A673 (cell line): ENCODE data around the gene BAIAP2. TPM values are rescaled to one million over a fixed set of nuclear protein-coding genes. Genes with fewer than 3 reads are reported as not detected.

Experiments
- BruUV-seq: library from RNA; stranded (reverse); fragments of 400-500 nt; replicated peaks from 2 replicates; lab custom pipeline; 2021; lab: Mats Ljungman, UMichigan
- CTCF ChIA-PET: fragments of 300-600 bp; sonication (Branson Sonifier 250); formaldehyde crosslinking; loops from one replicate; lab custom pipeline; 2022; ENCODE audit warnings: antibody characterized with exemption; lab: Charles Lee
- POLR2A ChIA-PET: fragments of 300-600 bp; sonication (Branson Sonifier 250); formaldehyde crosslinking; loops from one replicate; lab custom pipeline; 2022; ENCODE audit warnings: antibody characterized with exemption; ENCODE audit not compliant: low non-redundant PET; lab: Charles Lee
- DNase-seq: peaks from one replicate; pipeline ENCODE4 v3.0.0-alpha.2; 2015; ENCODE audit warnings: low spot score
- H3K27ac ChIP-seq: fragments of 200-600 bp; sonication (generic); 2 replicates; pipeline ENCODE4 v1.5.1; 2016; ENCODE audit warnings: mixed run types, low read depth, mild to moderate bottlenecking, mixed read lengths, antibody characterized with exemption, low read length; ENCODE audit not compliant: poor library complexity, severe bottlenecking
- H3K27me3 ChIP-seq: fragments of 200-600 bp; sonication (generic); replicated peaks from 2 replicates; pipeline ENCODE4 v1.6.1; 2017; ENCODE audit warnings: mixed run types, low read depth, mild to moderate bottlenecking, mixed read lengths, antibody characterized with exemption, low read length; ENCODE audit not compliant: insufficient read depth, poor library complexity
- H3K36me3 ChIP-seq: fragments of 200-600 bp; sonication (generic); 2 replicates; pipeline ENCODE4 v1.6.1; 2016; ENCODE audit warnings: mixed run types, mild to moderate bottlenecking, mixed read lengths, antibody characterized with exemption, low read length; ENCODE audit not compliant: insufficient read depth, poor library complexity, severe bottlenecking
- H3K4me1 ChIP-seq: fragments of 200-600 bp; sonication (generic); 2 replicates; pipeline ENCODE4 v1.6.1; 2017; ENCODE audit warnings: mixed run types, mild to moderate bottlenecking, mixed read lengths, antibody characterized with exemption, low read length; ENCODE audit not compliant: insufficient read depth, poor library complexity, severe bottlenecking
- H3K4me3 ChIP-seq: fragments of 200-600 bp; sonication (generic); 2 replicates; pipeline ENCODE4 v1.5.1; 2016; ENCODE audit warnings: low read depth, mixed run types, mild to moderate bottlenecking, mixed read lengths, low read length; ENCODE audit not compliant: poor library complexity, severe bottlenecking
- H3K9me3 ChIP-seq: fragments of 200-600 bp; sonication (generic); 2 replicates; pipeline ENCODE4 v1.6.1; 2016; ENCODE audit warnings: mixed run types, low read depth, mild to moderate bottlenecking, mixed read lengths, antibody characterized with exemption, low read length; ENCODE audit not compliant: poor library complexity, severe bottlenecking
- EZH2 ChIP-seq: fragments of 200-600 bp; sonication (generic); IDR thresholded peaks from 2 replicates; pipeline ENCODE4 v1.6.1; 2017; ENCODE audit warnings: borderline replicate concordance, low read depth, mild to moderate bottlenecking, mixed read lengths, antibody characterized with exemption, low read length; ENCODE audit not compliant: poor library complexity, severe bottlenecking
- intact Hi-C: fragments of 100-400 bp; cut with micrococcal nuclease; formaldehyde crosslinking; loops from one replicate; pipeline ENCODE4 v1.10.0; 2022; ENCODE audit not compliant: unreplicated experiment
- total RNA-seq: library from RNA; stranded (reverse); gene quantifications from 2 replicates; pipeline ENCODE4 v1.2.3, GENCODE V29; 2021
- TF ChIP-seq, protein P1 (sequence below): fragments of 300-800, 200-600 bp; sonication (generic); conservative IDR thresholded peaks from 2 replicates; pipeline ENCODE4 v1.5.1; 2017; ENCODE audit warnings: low read depth, mild to moderate bottlenecking, antibody characterized with exemption, low read length, moderate library complexity, mixed read lengths

Gene BAIAP2
- total RNA-seq, 1 experiment from 2014 or later: 51.6 TPM

DNA sequence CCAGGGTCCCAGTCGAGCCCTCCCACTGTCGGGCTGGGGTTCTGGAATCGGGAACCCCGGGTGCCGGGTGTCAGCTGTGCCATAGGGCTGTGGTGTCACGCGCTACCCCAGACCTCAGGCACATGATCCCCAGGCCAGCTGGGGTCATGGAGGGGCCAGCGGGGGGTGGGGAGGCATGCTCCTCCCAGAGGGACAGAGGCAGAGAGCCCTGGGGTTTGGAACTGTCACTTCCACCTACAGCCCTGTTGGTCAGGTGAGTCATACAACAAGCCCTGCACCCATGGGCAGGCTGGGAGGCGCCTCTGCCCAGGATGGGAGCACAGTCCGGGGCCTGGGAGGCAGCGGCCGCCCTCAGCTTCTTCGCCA is 63.0 kb downstream of the BAIAP2 start:
- H3K27me3 ChIP-seq: no peaks in the 10 kb centered on the region
- no TSS peak for BruUV-seq
- CTCF ChIA-PET: interaction anchor here (0.6 to 2.2 kb wide), 11 partner anchors 10 to 673 kb away, joined by 3 to 17 read pairs (median 4); partner anchors contain the start of gene CEP131
- DNase-seq: no peak
- TF ChIP-seq EZH2: no peak
- TF ChIP-seq, protein P1, sequence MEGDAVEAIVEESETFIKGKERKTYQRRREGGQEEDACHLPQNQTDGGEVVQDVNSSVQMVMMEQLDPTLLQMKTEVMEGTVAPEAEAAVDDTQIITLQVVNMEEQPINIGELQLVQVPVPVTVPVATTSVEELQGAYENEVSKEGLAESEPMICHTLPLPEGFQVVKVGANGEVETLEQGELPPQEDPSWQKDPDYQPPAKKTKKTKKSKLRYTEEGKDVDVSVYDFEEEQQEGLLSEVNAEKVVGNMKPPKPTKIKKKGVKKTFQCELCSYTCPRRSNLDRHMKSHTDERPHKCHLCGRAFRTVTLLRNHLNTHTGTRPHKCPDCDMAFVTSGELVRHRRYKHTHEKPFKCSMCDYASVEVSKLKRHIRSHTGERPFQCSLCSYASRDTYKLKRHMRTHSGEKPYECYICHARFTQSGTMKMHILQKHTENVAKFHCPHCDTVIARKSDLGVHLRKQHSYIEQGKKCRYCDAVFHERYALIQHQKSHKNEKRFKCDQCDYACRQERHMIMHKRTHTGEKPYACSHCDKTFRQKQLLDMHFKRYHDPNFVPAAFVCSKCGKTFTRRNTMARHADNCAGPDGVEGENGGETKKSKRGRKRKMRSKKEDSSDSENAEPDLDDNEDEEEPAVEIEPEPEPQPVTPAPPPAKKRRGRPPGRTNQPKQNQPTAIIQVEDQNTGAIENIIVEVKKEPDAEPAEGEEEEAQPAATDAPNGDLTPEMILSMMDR: no peak
- POLR2A ChIA-PET: no interaction called here
- H3K9me3 ChIP-seq: no peaks in the 10 kb centered on the region
- H3K27ac ChIP-seq: peak overlapping the region; percentile 85
- peaks cover 46% of the 10 kb centered on the region for H3K4me1 ChIP-seq
- intact Hi-C loops: loop anchor here (5.0 kb wide), 1 partner anchor 61 kb away; the partner anchor contains the start of gene BAIAP2
- H3K36me3 ChIP-seq: peaks cover 7% of the 10 kb centered on the region
- no peak overlapping the region for H3K4me3 ChIP-seq

- H3K27me3 ChIP-seq: no peaks in the 10 kb centered on the region
- ChIA-PET CTCF (no interaction called here), POLR2A (no interaction called here)
- no peak for TF ChIP-seq EZH2
- TF ChIP-seq, protein P1: no peak
- peaks cover 34% of the 10 kb centered on the region for H3K4me1 ChIP-seq
- intact Hi-C loops: loop anchor here (2.0 to 5.0 kb wide), 3 partner anchors 63 to 109 kb away; partner anchors contain the start of genes BAIAP2 and CHMP6
- no peak overlapping the region for H3K4me3 ChIP-seq
- DNase-seq: no peak
- no peak overlapping the region for H3K27ac ChIP-seq
- peaks cover 7% of the 10 kb centered on the region for H3K36me3 ChIP-seq
- no peaks in the 10 kb centered on the region for H3K9me3 ChIP-seq
- BruUV-seq: no TSS peak
Observed at GRCh38 chr17:81099888-81100287, 64.9 kb downstream of the BAIAP2 start.

GRCh38 chr17:81100668-81101067 is 65.7 kb downstream of the BAIAP2 start:
- ChIA-PET CTCF (no interaction called here), POLR2A (no interaction called here)
- Histone ChIP-seq H3K4me1 (peaks cover 26% of the 10 kb centered on the region), H3K9me3 (no peaks in the 10 kb centered on the region), H3K4me3 (no peak overlapping the region), H3K27ac (no peak overlapping the region), H3K27me3 (no peaks in the 10 kb centered on the region), H3K36me3 (peaks cover 7% of the 10 kb centered on the region)
- intact Hi-C loops: loop anchor here (2.0 kb wide), 2 partner anchors 76 to 110 kb away; partner anchors contain the start of gene CHMP6
- no peak for TF ChIP-seq EZH2
- TF ChIP-seq, protein P1: no peak
- DNase-seq: no peak
- BruUV-seq: no TSS peak
